Astrocyte of the spinal cord (primary cell): ENCODE results near the gene TM9SF3.
"Not testable (repeated sequence)": the region's sequence is repeated elsewhere in the genome, so short reads cannot be mapped to it uniquely, and the experiment has no call there.

ENCODE experiments used
- DNase-seq: peaks from one replicate; pipeline ENCODE4 v3.0.0; 2011; ENCODE audit warnings: low read depth, low spot score
- H3K4me3 ChIP-seq: 2 replicates; pipeline ENCODE4 v1.5.1; 2011; ENCODE audit warnings: low read depth, mild to moderate bottlenecking, low read length, moderate library complexity
- CTCF ChIP-seq: IDR thresholded peaks from 2 replicates; pipeline ENCODE4 v1.5.1; 2012; ENCODE audit warnings: low read depth, mild to moderate bottlenecking, low read length, inconsistent platforms
- in situ Hi-C: cut with HindIII; loops from 2 replicates; pipeline ENCODE4 v1.10.0; 2017; ENCODE audit warnings: low sequenced_read_pairs

TM9SF3 gene

GRCh38 chr10:96560489-96560888, 26.3 kb downstream of the TM9SF3 start:
- TF ChIP-seq CTCF: no peak
- no peak overlapping the region for H3K4me3 ChIP-seq
- DNase-seq: no peak
- in situ Hi-C loops: no loop called here

GRCh38 chr10:96556003-96556402, 30.8 kb downstream of the TM9SF3 start:
- TF ChIP-seq CTCF: peak; percentile 54
- H3K4me3 ChIP-seq: no peak overlapping the region
- in situ Hi-C loops: no loop called here
- peak; percentile 9 for DNase-seq

GRCh38 chr10:96555330-96555729, 31.5 kb downstream of the TM9SF3 start:
- in situ Hi-C loops: no loop called here
- no peak overlapping the region for H3K4me3 ChIP-seq
- DNase-seq: no peak
- TF ChIP-seq CTCF: no peak

- no peak for DNase-seq
- no peak for TF ChIP-seq CTCF
- in situ Hi-C loops: no loop called here
- no peak overlapping the region for H3K4me3 ChIP-seq
These were observed 38.2 kb downstream of the TM9SF3 start for GRCh38 chr10:96548589-96548988.

GRCh38 chr10:96545558-96545957, 41.3 kb downstream of the TM9SF3 start:
- DNase-seq, in situ Hi-C loops, H3K4me3 ChIP-seq: not testable (repeated sequence)

- in situ Hi-C loops: no loop called here
- no peak overlapping the region for H3K4me3 ChIP-seq
- peak; percentile 19 for DNase-seq
- no peak for TF ChIP-seq CTCF
These were observed 44.9 kb downstream of the TM9SF3 start for GRCh38 chr10:96541921-96542320.

- in situ Hi-C loops: no loop called here
- DNase-seq: no peak
- no peak for TF ChIP-seq CTCF
- no peak overlapping the region for H3K4me3 ChIP-seq
These were observed 46.6 kb downstream of the TM9SF3 start for GRCh38 chr10:96540240-96540639.
